CD4-positive, alpha-beta T cell treated with Interleukin-15 for 4 hours (primary cell): ENCODE measurements around the gene IL4R.
"Not testable (repeated sequence)": the region's sequence is repeated elsewhere in the genome, so short reads cannot be mapped to it uniquely, and the experiment has no call there.

Source experiments
- DNase-seq: peaks from one replicate; pipeline ENCODE4 v3.0.0-alpha.2; 2020; ENCODE audit warnings: low spot score

IL4R gene

DNA sequence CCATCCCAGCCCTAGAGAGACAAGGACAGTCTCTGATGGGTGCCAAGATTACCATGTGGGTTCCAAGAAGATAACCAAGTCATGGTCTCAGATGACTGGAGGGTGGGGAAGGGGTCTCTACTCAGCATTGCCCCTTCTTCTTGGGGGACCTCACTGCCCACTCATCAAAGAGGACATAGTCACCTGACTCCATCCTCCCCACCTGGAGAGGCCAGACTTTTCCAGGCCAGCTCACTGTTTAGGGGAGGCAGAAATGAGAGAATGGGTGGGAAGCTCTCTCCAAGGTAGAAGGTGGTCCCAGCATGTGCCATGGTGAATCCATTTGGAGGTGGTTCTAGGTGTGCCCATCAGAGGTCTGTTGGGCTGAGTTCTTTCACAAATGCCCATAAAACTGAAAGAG lies 67.5 kb downstream of the IL4R start:
- DNase-seq: no peak

DNA sequence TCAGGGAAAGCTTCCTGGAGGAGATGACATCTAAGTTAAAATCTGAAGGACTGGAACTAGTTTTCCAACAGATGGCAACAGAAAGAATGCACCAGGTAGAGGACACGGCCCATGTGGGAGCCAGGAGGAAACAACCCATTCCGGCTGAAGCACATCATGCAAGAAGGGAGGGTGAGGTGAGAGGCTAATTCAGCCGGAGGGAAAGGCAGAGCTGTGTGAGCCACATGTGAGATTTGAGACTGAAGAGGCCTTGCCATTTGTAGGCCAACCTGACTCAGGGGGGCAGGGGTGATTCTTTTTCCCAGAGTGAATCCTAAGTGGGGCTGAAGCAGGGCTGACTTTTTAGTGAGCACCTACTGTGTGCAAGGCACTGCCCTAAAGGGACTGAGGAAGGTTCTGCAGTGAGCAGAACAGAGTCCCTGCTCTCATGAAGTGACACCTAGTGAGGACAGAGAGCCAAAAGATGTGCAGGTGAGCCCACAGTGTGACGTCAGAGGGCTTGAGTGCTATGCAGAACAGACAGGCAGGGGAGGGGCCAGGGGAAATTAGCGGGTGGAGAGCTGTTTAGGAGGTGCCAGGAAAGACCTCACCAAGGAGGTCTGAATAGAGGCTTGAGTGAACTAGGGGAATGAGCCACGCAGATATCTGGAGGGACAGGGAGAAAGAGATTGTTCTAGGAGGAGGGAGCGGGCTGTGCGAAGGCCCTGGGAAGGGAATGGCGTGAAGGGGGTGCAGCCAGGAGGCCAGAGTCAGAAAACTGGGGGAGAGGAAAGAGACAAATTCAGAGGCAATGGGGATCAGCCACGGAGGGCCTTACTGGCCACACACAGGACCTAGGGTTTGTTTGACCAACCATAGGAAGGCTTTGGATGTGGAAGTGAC lies 68.4 kb downstream of the IL4R start:
- DNase-seq: no peak

DNA sequence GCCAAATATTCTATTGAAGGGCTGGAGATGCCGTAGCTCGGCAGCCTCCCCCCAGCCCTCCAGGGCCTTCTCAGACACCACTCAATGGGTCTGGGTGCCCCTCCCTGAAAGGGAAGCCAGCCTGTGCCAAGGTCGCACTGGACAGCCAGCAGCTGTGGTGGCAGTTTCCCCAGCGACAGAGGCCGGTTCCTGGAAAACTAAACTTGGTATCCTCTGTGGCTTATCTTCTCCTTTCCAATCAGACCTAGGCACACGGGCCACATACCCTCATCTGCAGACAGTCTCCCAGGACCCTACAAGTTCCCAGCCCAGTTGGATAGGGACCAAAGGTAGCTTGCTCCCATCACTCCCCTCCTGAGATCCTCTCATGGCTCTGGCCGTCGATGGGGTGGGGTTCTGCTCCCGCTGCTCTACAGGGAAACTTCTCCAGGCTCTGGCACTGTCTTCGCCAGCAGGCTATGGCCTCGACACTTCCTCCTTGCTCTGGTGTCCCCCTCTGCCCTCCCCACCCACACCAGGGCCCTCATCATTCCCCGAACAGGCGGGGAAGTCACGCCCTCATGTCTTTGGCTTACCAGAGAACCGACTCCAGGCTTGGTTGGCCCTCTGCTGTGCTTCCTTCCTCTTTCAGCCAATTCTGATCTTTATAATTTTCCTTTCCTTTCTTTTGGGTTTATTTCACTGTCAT lies 69.9 kb downstream of the IL4R start:
- DNase-seq: no peak

DNA sequence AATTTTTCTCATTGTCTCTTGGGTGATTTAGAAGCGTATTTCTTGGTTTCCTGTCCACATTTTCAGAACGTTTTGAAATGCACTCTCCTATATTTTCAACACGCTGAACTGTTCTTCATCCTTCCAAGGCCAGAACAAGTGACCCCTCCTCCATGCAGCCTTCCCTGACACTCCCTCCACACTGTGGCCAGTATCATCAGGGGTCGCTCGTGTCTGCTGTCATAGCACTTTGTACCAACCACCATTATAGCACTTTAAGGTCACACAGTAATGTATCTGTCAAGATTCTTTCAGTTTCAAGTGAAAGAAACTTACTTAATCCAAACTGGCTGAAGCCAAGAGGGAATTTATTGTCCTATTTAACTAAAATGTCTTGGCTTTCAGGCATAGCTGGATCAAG lies 70.7 kb downstream of the IL4R start:
- no peak for DNase-seq

DNA sequence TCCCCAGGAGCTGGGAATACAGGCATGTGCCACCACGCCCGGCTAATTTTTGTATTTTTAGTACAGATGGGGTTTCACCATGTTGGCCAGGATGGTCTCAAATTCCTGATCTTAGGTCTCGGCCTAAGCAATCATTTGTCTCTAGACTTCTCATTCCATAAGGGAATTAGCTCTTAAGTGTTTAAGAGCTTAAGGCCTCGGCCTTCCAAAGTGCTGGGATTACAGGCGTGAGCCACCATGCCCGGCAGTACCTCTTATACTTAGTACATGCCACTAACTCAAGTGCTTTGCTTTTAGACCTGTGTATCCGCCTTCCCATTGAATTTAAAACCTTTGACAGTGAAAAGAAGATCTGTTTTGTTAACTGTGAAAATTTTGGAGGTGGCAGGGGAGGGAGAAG lies 71.6 kb downstream of the IL4R start:
- no peak for DNase-seq

DNA sequence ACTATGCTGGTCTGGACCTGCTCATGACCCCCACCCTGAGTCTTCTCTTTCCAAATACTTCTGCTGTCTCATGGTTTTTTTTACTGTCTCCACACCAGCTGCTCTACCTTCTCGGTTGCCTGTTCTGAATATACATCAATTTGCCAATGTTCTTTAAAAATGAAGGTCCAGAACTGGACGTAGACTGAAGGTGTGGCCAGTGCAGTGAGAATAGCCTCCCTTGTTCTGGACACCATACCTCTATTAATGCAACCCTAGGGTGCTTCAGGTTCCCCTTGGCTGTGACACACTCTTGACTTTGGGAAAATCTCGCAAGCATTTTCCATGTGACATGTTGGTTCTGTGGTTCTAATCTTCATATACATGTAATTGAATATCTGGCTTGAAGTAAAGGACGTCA lies 72.9 kb downstream of the IL4R start:
- no peak for DNase-seq

DNA sequence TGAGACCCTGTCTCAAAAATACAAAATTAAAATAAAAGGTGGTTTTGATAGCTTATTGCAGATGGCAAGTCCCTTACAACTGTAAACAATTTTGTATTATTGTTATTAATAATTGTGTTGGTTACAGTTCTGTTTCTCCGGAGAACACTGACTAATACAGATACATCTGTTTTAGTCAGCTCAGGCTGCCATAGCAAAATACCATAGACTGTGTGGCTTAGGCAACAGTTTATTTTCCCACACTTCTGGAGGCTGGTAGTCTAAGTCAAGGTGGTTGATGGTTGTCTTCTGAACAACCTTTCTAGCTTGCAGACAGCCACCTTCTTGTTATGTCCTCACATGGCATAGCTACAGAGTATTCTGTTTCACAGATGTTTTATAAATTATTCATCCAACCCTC lies 74.0 kb downstream of the IL4R start:
- DNase-seq: no peak

DNA sequence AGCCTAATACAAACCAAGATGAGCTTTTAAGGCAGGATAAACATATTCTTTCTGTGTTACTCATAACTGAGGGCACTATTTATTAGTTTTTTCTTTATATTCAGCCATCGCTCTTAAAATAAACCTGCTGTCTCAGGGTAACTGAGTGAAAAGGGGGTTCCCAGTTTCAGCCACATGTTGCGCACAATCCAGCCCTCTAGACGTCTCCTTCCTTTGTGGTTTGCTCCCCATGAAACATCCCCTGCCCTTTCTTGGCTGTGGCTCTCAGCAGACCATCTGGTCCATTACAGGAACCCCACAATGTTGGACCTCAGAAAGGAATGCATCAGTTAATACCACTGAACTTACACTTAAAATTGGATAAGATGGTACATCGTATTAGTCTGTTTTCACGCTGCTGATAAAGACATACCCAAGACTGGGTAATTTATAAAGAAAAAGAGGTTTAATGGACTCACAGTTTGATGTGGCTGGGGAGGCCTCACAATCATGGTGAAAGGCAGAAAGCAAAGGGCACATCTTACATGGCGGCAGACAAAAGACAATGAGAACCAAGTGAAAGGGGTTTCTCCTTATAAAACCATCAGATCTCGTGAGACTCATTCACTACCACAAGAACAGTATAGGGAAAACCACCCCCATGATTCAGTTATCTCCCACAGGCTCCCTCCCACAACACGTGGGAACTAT lies 75.6 kb downstream of the IL4R start:
- DNase-seq: no peak

DNA sequence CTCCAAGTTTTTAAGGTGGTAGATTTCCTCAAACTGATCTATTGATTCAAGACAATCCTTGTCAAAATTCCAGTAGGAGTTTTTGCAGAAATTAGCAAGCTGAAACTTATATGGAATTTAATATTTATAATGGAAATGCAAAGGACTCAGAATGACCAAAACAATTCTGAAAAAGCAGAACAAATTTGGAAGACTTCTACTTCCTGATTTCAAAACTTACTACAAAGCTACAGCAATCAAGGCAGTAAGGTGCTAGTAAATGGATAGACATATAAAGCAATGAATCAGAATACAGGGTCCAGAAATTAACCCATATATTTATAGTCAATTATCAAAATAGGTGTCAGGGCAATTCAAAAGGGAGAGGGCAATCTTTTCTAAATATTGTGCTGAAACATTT lies 76.4 kb downstream of the IL4R start:
- no peak for DNase-seq

DNA sequence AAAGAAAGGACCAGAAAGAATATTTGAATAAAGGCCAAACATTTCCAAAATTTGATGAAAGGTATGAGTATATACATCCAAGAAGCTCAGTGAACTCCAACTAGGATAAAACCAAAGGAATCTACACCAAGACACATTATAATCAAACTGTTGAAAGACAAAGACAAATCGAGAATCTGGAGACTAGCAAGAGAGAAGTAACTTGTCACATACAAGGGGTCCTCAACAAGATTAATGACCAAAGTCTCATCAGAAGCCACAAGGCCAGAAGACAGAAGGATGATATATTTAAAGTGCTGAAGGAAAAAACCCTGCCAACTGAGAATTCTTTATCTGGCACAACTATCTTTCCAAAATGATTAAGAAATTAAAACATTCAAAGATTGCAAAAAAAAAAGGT lies 78.9 kb downstream of the IL4R start:
- DNase-seq: no peak

DNA sequence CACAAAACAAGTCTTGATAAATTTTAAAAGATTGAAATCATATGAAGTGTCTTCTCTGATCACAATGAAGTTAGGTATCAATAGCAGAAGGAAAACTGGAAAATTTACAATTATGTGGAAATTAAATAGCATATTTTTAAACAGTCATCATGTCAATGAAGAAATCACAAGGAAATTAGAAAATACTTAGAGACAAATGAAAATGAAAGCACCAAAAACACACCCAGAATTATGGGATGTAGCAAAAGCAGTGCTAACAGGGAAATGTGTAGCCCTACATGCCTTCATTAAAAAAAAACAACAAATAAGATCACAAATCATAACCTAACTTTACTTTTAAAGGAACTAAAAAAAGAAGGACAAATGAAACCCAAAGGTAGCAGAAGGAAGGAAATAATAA lies 80.7 kb downstream of the IL4R start:
- DNase-seq: no peak

DNA sequence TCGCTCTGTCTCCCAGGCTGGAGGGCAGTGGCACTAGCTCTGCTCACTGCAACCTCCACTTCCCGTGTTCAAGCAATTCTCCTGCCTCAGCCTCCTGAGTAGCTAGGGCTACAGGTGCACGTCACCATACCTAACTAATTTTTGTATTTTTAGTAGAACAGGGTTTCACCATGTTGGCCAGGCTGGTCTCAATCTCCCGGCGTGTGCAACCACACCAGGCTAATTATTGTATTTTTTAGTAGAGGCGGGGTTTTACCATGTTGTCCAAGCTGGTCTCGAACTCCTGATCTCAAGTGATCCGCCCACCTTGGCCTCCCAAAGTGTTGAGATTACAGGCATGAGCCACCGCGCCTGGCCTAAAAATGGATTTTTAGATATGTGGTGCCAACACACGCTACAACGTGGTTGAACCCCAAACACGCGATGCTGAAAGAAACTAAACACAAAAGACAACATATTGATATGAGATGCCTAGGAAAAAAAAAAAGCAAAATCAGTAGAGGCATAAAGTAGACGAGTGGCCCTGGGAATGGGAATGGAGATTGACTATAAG lies 84.6 kb downstream of the IL4R start:
- not testable (repeated sequence) for DNase-seq

DNA sequence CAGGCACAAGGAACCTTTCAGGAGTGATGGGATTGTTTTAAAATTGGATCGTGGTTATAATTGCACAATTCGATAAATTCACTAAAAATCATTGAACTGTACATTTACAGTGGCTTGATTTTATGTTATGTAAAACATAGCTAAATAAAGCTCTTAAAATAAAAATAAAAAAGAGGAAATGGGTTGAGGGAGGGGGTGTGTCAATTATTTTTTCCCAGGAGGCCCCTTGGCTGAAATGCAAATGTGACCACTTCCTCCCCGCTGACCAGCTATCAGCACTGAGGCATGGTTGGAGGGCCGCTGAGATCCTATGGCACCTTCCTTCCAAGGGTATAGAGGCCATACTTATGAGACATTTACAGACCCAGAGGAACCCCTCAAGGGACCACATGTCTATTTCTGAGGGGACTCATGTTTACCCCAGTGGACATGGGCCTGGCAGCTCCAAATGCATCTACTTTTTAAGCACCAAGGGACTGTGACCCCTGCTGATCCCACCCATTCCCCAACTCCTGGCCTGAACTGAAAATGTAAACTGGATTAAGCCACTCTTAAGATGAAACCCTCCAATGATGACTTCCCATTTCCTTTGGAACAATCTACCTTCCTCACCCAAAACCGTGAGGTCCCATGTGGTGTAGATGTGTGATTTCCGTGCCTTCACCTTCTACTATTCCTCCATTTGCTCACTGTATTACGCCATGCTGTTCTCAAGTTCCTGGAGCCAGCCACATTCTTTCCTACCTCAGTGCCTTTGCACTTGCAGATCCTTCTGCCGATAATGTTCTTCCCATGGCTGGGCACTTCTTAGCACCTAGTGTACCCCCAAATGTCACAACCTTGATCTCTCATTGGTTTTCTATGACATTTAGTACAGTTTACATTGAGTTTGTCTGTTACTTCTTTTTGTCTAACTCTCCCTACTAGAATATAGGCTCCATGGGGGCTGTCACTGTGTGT lies 85.4 kb downstream of the IL4R start:
- no peak for DNase-seq

DNA sequence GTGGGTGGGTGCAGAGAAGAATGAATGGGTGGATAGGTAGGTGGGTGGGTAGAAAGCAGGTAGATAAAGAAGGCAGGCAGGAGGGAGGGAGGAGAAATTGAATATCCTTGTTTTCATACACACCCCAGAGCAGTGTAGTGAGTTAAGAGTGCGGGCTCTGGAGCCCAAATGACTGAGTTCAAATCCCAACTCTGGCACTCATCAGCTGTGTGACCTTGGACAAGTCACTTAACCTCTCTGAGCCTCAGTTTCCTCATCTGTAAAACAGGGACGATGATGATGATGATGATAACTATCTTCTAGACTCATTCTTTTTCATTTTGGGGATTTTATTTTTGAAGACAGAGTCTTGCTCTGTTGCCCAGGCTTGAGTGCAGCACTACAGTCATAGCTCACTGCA lies 86.2 kb downstream of the IL4R start:
- no peak for DNase-seq

DNA sequence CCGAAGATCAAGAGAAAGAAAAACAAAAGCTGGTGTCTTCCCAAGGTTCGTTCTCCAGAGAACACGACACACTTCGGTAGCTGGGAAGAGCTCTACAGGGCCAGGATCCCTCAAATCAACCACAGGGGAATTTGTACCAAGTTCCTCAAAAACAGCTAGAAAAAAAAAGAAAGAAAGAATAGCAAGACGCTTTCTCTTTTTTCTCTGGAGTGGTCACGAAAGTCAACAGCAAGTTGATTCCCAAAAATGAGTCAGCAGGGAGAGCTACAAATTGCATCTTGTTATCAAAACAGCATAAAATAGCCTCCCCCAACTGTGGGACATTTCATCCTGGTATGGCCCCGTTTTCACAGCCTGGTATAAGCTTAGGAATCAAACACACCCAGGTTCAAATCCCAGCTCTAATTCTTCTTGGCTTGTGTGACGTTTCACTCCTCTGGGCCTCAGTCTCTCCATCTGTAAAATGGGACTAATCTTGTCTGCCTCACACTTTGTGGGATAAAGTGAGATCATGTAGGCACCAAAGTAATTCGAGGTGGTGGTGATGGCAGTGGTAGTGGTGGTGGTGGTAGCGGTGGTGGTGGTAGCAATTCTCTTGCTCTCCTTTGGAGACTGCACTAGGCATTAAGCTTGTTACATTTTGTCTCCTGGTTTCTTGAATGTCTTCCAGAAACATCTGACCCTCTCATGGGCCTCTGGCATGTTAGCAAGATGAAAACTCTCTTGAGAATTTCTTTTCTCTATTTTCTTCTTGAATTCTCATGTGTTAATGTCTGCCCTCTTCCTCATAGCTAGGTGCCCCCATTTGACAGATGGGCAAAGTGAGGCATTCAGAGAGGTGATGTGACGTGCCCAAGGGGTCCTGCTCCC lies 87.2 kb downstream of the IL4R start:
- DNase-seq: no peak

DNA sequence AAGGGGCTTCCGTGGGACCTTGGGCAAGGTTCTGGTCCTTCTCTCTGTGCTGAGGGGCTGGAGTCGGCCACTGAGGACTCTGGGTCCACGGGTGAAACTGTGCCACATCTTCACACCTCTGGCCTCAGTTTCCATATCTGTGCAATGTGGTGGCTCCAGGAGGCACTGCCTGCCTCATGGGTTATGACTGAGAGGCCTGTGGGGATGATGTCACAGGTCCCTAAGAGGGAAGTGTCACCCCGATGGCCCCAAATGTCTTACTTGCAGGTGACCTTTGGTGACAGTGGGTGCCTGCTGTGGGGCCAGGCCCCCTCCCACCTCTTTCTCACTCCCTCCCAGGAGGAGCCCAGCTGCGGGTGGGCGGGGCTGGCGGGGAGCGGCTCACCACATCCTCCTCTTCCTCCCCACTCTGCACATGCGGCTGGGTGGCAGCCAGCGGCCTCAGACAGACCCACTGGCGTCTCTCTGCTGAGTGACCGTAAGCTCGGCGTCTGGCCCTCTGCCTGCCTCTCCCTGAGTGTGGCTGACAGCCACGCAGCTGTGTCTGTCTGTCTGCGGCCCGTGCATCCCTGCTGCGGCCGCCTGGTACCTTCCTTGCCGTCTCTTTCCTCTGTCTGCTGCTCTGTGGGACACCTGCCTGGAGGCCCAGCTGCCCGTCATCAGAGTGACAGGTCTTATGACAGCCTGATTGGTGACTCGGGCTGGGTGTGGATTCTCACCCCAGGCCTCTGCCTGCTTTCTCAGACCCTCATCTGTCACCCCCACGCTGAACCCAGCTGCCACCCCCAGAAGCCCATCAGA lies 88.2 kb downstream of the IL4R start, which contains the start of gene IL21R:
Gene IL21R, plus strand, starts transcription at position 407 of the 801 bp plus-strand sequence. CDS start 27,898 bp downstream, outside the sequence.
- DNase-seq: peak; percentile 88

DNA sequence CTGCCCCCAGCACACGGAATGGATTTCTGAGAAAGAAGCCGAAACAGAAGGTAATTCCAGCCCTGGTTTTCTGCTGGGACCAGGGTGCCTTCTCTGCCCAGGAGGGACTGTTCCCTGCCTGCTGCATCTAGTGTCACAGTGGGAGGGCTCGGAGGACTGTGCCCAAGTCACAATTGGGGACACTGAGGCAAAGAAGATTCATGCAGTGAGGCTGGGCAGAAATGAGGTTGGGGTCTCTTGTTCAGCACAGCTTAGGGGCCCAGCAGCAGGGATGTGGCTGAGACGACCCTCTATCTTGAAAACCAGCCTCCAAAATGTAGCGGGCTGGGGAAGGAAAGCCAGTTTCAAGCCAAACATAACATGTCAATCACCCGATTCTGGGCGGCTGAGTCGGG lies 88.8 kb downstream of the IL4R start:
- no peak for DNase-seq

DNA sequence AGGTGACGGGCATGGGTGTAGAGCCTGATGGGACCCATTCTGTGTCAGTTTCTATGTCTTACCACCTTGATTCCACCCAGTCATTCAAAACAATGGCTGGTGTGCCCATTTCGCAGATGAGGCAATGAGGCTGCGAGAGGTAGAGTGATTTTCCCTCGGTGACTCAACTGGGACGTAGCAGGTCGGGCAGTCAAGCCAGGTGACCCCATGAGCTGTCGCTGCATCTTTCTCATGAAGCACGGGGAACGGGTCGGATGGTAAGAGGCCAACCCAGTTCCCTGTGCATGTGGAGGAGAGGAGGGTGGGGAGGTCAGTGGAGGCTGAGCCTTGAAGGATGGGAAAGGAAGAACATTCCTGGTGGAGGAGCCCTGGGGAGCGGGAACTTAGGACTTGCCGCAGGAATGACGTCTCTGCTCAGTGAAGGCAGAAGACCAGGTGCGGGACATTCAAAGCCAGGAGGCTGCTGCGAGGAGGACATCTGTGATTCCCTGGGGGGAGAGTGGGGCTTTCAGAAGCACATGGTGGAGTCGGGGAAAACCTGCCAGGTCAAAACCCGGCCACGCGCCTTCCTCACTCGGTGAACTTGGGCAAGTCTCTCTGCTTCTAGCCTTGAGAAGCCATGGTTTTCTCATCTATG lies 89.3 kb downstream of the IL4R start:
- peak; percentile 43 for DNase-seq

DNA sequence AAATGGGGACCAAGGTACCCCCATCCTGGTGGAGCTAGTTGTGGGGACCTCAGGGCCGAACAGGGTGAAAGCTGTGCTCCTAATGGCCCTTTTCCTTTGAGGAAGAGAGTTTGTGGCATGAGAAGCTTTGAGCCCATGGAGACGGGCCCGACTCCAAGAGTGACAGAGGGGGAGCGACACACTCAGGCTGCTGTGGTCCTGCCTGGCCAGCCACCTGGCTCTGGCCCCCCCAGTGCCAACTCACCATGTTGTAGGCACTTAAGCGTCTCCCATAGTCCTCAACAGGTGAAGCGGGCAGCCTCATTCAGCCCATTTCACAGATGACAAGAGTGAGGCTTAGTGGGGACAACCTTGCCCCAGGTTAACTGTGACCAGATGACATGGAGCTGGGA lies 89.8 kb downstream of the IL4R start:
- no peak for DNase-seq
